ENCODE measurements around the gene DGCR2.

GRCh38 chr22:19096555-19096954 is 25.7 kb downstream of the DGCR2 start:
- no peak for TF ChIP-seq CTCF (conservative IDR thresholded peaks at IDR 0.05)
- TF ChIP-seq ZFX (IDR thresholded peaks at IDR 0.05), result no peak

Measured in C4-2B (cell line).